H9 (cell line): Measurements from ENCODE around the gene HAUS2. TPM values are rescaled to one million over a fixed set of nuclear protein-coding genes. Genes with fewer than 3 reads are reported as not detected.

Source experiments
- DNase-seq: peaks from one replicate; pipeline ENCODE4 v3.0.0-alpha.2; 2017
- H2AFZ ChIP-seq: one replicate; pipeline ENCODE4 v1.6.1; 2013; ENCODE audit warnings: mild to moderate bottlenecking, low read length, control low read depth, moderate library complexity
- H2AK5ac ChIP-seq: 2 replicates; pipeline ENCODE4 v1.6.1; 2013; ENCODE audit warnings: low read length, control low read depth, mixed read lengths; ENCODE audit not compliant: insufficient read length
- H2BK120ac ChIP-seq: one replicate; pipeline ENCODE4 v1.6.1; 2013; ENCODE audit warnings: low read depth, mild to moderate bottlenecking, low read length, control low read depth, inconsistent platforms; ENCODE audit not compliant: poor library complexity, severe bottlenecking
- H2BK12ac ChIP-seq: 2 replicates; pipeline ENCODE4 v1.6.1; 2013; ENCODE audit warnings: low read length, control low read depth, mixed read lengths, low read depth; ENCODE audit not compliant: insufficient read length
- H2BK15ac ChIP-seq: 2 replicates; pipeline ENCODE4 v1.6.1; 2013; ENCODE audit warnings: low read depth, low read length, control low read depth
- H2BK20ac ChIP-seq: one replicate; pipeline ENCODE4 v1.6.1; 2013; ENCODE audit warnings: low read depth, mild to moderate bottlenecking, low read length, control low read depth, inconsistent platforms; ENCODE audit not compliant: poor library complexity, severe bottlenecking
- H2BK5ac ChIP-seq: 2 replicates; pipeline ENCODE4 v1.6.1; 2013; ENCODE audit warnings: low read length, control low read depth, mixed read lengths; ENCODE audit not compliant: insufficient read length
- H3K14ac ChIP-seq: 2 replicates; pipeline ENCODE4 v1.6.1; 2013; ENCODE audit warnings: low read length, control low read depth; ENCODE audit not compliant: insufficient read depth
- H3K18ac ChIP-seq: 2 replicates; pipeline ENCODE4 v1.6.1; 2013; ENCODE audit warnings: low read depth, mild to moderate bottlenecking, mixed read lengths, low read length, control low read depth; ENCODE audit not compliant: insufficient read length
- H3K23ac ChIP-seq: 2 replicates; pipeline ENCODE4 v1.6.1; 2013; ENCODE audit warnings: low read length, control low read depth, mixed read lengths, low read depth; ENCODE audit not compliant: insufficient read length
- H3K23me2 ChIP-seq: 2 replicates; pipeline ENCODE4 v1.6.1; 2013; ENCODE audit warnings: low read depth, mild to moderate bottlenecking, mixed read lengths, low read length, control low read depth; ENCODE audit not compliant: insufficient read length, poor library complexity, severe bottlenecking
- H3K27ac ChIP-seq: 2 replicates; pipeline ENCODE4 v1.5.1; 2013; ENCODE audit warnings: low read length, control low read depth, mixed read lengths, low read depth; ENCODE audit not compliant: insufficient read length
- H3K27me3 ChIP-seq: 2 replicates; pipeline ENCODE4 v1.6.1; 2013; ENCODE audit warnings: low read length, control low read depth, inconsistent platforms; ENCODE audit not compliant: insufficient read depth
- H3K4ac ChIP-seq: 2 replicates; pipeline ENCODE4 v1.6.1; 2013; ENCODE audit warnings: low read depth, mild to moderate bottlenecking, control low read depth, inconsistent platforms, low read length, moderate library complexity
- H3K4me1 ChIP-seq: 2 replicates; pipeline ENCODE4 v1.6.1; 2013; ENCODE audit warnings: low read length, control low read depth, inconsistent platforms; ENCODE audit not compliant: insufficient read depth
- H3K4me2 ChIP-seq: 2 replicates; pipeline ENCODE4 v1.6.1; 2013; ENCODE audit warnings: low read length, control low read depth, mixed read lengths; ENCODE audit not compliant: insufficient read length, insufficient read depth
- H3K56ac ChIP-seq: 2 replicates; pipeline ENCODE4 v1.6.1; 2013; ENCODE audit warnings: low read depth, mild to moderate bottlenecking, mixed read lengths, low read length, control low read depth; ENCODE audit not compliant: insufficient read length
- H3K79me1 ChIP-seq: 2 replicates; pipeline ENCODE4 v1.6.1; 2013; ENCODE audit warnings: low read depth, mild to moderate bottlenecking, moderate library complexity, low read length, control low read depth, inconsistent platforms; ENCODE audit not compliant: insufficient read depth, poor library complexity, severe bottlenecking
- H3K79me2 ChIP-seq: 2 replicates; pipeline ENCODE4 v1.6.1; 2013; ENCODE audit warnings: low read length, control low read depth, inconsistent platforms; ENCODE audit not compliant: insufficient read depth
- H3K9ac ChIP-seq: 2 replicates; pipeline ENCODE4 v1.6.1; 2013; ENCODE audit warnings: low read length, control low read depth, mixed read lengths; ENCODE audit not compliant: insufficient read length; ENCODE audit errors: extremely low read depth
- H3K9me3 ChIP-seq: one replicate; pipeline ENCODE4 v1.6.1; 2013; ENCODE audit warnings: low read depth, low read length, inconsistent platforms; ENCODE audit not compliant: control insufficient read depth
- H3T11ph ChIP-seq: one replicate; pipeline ENCODE4 v1.6.1; 2013; ENCODE audit warnings: mild to moderate bottlenecking, low read length, control low read depth, inconsistent platforms
- H4K20me1 ChIP-seq: one replicate; pipeline ENCODE4 v1.6.1; 2013; ENCODE audit not compliant: control insufficient read depth, insufficient read length, insufficient read depth
- H4K5ac ChIP-seq: 2 replicates; pipeline ENCODE4 v1.6.1; 2013; ENCODE audit warnings: low read depth, mild to moderate bottlenecking, mixed read lengths, low read length, control low read depth; ENCODE audit not compliant: insufficient read length
- H4K8ac ChIP-seq: replicated peaks from 2 replicates; pipeline ENCODE4 v1.6.1; 2013; ENCODE audit warnings: low read length, control low read depth, mixed read lengths, low read depth; ENCODE audit not compliant: insufficient read length
- H4K91ac ChIP-seq: 2 replicates; pipeline ENCODE4 v1.6.1; 2013; ENCODE audit warnings: low read depth, mild to moderate bottlenecking, moderate library complexity, mixed read lengths, low read length, control low read depth; ENCODE audit not compliant: insufficient read length
- H3K27ac Mint-ChIP-seq, 3 experiments: 2 replicates in 2 of 3; 3 replicates in 1 of 3; pipeline ENCODE4 v1.8.0; 2020 to 2021; ENCODE audit warnings: mixed read lengths in 3 of 3, mild to moderate bottlenecking in 1 of 3, moderate library complexity in 1 of 3
- H3K27me3 Mint-ChIP-seq: 2 replicates; pipeline ENCODE4 v1.8.0; 2021; ENCODE audit warnings: low read depth, mild to moderate bottlenecking, moderate library complexity, mixed read lengths
- H3K36me3 Mint-ChIP-seq, 3 experiments: 2 replicates in 2 of 3; 3 replicates in 1 of 3; pipeline ENCODE4 v1.8.0; 2020 to 2021; ENCODE audit warnings: low read depth in 3 of 3, mixed read lengths in 3 of 3; ENCODE audit not compliant: insufficient read depth in 1 of 3
- H3K4me1 Mint-ChIP-seq, 2 experiments: 2 replicates each; pipeline ENCODE4 v1.8.0; 2020; ENCODE audit warnings: mixed read lengths in 2 of 2
- H3K4me3 Mint-ChIP-seq, 2 experiments: 2 replicates in 1 of 2; 3 replicates in 1 of 2; pipeline ENCODE4 v1.8.0; 2020 to 2021; ENCODE audit warnings: mild to moderate bottlenecking in 2 of 2, mixed read lengths in 2 of 2, moderate library complexity in 1 of 2
- H3K9me3 Mint-ChIP-seq, 2 experiments: 2 replicates in 1 of 2; 3 replicates in 1 of 2; pipeline ENCODE4 v1.8.0; 2020; ENCODE audit warnings: mild to moderate bottlenecking in 2 of 2, mixed read lengths in 2 of 2, moderate library complexity in 1 of 2
- WGBS: extraction: QIAGEN DNeasy Blood & Tissue Kit; methylation state at CpG from one replicate; pipeline ENCODE4 v1.1.7; 2013; ENCODE audit warnings: missing lambda C conversion rate, low lambda C conversion rate, mixed read lengths; ENCODE audit not compliant: insufficient read length; ENCODE audit errors: extremely low coverage; 5-methylcytosine and 5-hydroxymethylcytosine counted together
- total RNA-seq: library from RNA; stranded (reverse); gene quantifications from 2 replicates; pipeline ENCODE4 v1.2.1, GENCODE V29; 2021
- TF ChIP-seq, protein P1 (sequence below): fragments of 200-600 bp; sonication (generic); conservative IDR thresholded peaks from 3 replicates; pipeline ENCODE4 v1.8.0; 2021; ENCODE audit warnings: antibody characterized with exemption, mild to moderate bottlenecking

HAUS2 gene
- total RNA-seq, 1 experiment from 2014 or later = 42.5 TPM

DNA sequence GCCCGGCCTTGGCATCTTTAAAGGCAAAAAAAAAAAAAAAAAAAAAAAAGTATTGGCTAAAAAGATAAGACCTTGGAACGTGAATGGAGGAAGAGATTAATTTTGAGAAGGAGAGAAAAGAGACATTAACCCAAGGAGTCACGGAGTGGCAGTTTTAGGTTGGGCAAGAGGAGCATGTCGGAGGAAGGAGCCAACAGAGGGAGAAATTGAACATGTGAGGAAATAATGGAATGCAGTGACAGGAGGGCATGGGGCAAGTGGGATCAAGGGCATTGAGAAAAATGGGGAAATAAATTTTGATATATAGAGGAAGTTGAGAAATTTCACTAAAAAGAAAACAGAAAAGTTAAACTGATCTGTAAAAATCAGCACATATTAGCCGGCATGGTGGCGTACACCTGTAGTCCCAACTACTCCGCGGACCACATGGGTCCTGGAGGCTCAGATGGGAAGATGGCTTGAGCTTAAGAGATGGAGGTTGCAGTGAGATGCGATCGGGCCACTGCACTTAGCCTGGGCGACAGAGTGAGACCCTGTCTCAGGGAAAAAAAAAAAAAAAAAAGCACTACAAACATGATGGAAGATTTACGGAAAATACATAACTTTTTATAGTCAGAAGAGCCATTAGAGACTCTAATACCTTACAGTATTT lies 1.2 kb downstream of the HAUS2 start:
- no peaks in the 10 kb centered on the region; the same call in 1 of the 2 replicates for H3K27me3 Mint-ChIP-seq
- Histone ChIP-seq H3K23ac (no peak overlapping the region), H3K9me3 (no peaks in the 10 kb centered on the region), H3K14ac (no peak overlapping the region), H4K8ac (peak overlapping the region; percentile 74), H4K91ac (no peak overlapping the region), H3K9ac (peak overlapping the region; percentile 16), H2AK5ac (no peak overlapping the region), H3K18ac (no peak overlapping the region), H4K5ac (no peak overlapping the region), H3K79me1 (no peaks in the 10 kb centered on the region), H3T11ph (no peak overlapping the region), H3K56ac (no peak overlapping the region), H2BK5ac (no peak overlapping the region), H3K27me3 (no peaks in the 10 kb centered on the region), H2BK15ac (no peak overlapping the region), H3K4ac (no peak overlapping the region), H3K27ac (no peak overlapping the region), H3K79me2 (peaks cover 5% of the 10 kb centered on the region; the same call in 1 of the 2 replicates), H2BK120ac (no peak overlapping the region), H2BK12ac (no peak overlapping the region), H3K4me2 (peak overlapping the region; percentile 95), H2AFZ (no peak overlapping the region), H4K20me1 (no peaks in the 10 kb centered on the region), H2BK20ac (peak overlapping the region; percentile 16), H3K23me2 (peaks cover 5% of the 10 kb centered on the region), H3K4me1 (no peaks in the 10 kb centered on the region)
- H3K4me1 Mint-ChIP-seq = peaks cover 15 to 16% of the 10 kb centered on the region in 2 experiments
- 0 out of 7 replicates have a peak overlapping the region, but pooled peaks of 1 of the 3 experiments have one; percentile 38 for H3K27ac Mint-ChIP-seq
- no CpG with 5 or more reads among the region's 12 CpGs for WGBS
- DNase-seq = no peak
- H3K9me3 Mint-ChIP-seq = no peaks in the 10 kb centered on the region
- peaks cover 0 to 10% (median 3%) of the 10 kb centered on the region in 3 experiments; a peak in 6 of 7 replicates for H3K36me3 Mint-ChIP-seq
- TF ChIP-seq, protein P1, sequence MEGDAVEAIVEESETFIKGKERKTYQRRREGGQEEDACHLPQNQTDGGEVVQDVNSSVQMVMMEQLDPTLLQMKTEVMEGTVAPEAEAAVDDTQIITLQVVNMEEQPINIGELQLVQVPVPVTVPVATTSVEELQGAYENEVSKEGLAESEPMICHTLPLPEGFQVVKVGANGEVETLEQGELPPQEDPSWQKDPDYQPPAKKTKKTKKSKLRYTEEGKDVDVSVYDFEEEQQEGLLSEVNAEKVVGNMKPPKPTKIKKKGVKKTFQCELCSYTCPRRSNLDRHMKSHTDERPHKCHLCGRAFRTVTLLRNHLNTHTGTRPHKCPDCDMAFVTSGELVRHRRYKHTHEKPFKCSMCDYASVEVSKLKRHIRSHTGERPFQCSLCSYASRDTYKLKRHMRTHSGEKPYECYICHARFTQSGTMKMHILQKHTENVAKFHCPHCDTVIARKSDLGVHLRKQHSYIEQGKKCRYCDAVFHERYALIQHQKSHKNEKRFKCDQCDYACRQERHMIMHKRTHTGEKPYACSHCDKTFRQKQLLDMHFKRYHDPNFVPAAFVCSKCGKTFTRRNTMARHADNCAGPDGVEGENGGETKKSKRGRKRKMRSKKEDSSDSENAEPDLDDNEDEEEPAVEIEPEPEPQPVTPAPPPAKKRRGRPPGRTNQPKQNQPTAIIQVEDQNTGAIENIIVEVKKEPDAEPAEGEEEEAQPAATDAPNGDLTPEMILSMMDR = no peak
- peak overlapping the region; percentile 90 to 97 for H3K4me3 Mint-ChIP-seq
